Measurements from ENCODE around the gene MRPL34.

The MRPL34 gene

GRCh38 chr19:17340871-17341357 lies 35.2 kb downstream of the MRPL34 start:
- no peak overlapping the region for H3K27ac ChIP-seq
- TF ChIP-seq CTCF (conservative IDR thresholded peaks at IDR 0.05) = no peak

- no peak for TF ChIP-seq CTCF (conservative IDR thresholded peaks at IDR 0.05)
- H3K27ac ChIP-seq = no peak overlapping the region
Observed at GRCh38 chr19:17341386-17341785, 35.7 kb downstream of the MRPL34 start.

GRCh38 chr19:17341845-17342244 lies 36.2 kb downstream of the MRPL34 start:
- H3K27ac ChIP-seq = no peak overlapping the region
- TF ChIP-seq CTCF (conservative IDR thresholded peaks at IDR 0.05) = no peak

- no peak overlapping the region for H3K27ac ChIP-seq
- peak; percentile 98 for TF ChIP-seq CTCF (conservative IDR thresholded peaks at IDR 0.05)
Observed at GRCh38 chr19:17346109-17346671, 40.5 kb downstream of the MRPL34 start.

- no peak overlapping the region for H3K27ac ChIP-seq
- no peak for TF ChIP-seq CTCF (conservative IDR thresholded peaks at IDR 0.05)
Observed at GRCh38 chr19:17347361-17347760, 41.7 kb downstream of the MRPL34 start.

- no peak overlapping the region for H3K27ac ChIP-seq
- TF ChIP-seq CTCF (conservative IDR thresholded peaks at IDR 0.05) = no peak
Observed at GRCh38 chr19:17347877-17348276, 42.2 kb downstream of the MRPL34 start.

- H3K27ac ChIP-seq = no peak overlapping the region
- TF ChIP-seq CTCF (conservative IDR thresholded peaks at IDR 0.05) = no peak
Observed at GRCh38 chr19:17348700-17349099, 43.0 kb downstream of the MRPL34 start.

All from VCaP (cell line).